Measurements from ENCODE around the gene PCGF3.

DNA sequence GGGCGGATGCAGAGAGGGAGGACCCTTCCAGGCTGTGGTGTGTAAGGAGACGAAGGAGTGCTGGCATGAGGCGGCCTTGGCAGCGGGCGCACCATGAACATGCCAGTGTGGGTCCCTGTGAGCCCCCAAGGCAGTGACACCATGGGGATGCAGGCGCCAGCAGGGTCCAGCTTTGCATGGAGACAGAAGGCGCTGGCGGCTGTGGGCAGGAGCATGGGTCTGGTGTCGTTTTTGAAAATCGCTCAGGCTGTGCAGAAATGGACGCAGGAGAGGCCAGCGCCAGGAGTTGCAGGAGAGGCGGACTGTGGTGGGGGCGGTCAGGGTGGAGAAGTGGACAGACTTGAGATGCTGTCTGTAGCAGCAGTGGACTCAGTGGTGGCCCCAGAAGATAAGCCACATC lies 56.1 kb downstream of the PCGF3 start:
- TF ChIP-seq ZFP3 (CRISPR knock-in tag; IDR thresholded peaks at IDR 0.05) (no peak), ISL1 (CRISPR knock-in tag; IDR thresholded peaks at IDR 0.05) (no peak), TOX (CRISPR knock-in tag; IDR thresholded peaks at IDR 0.05; ENCODE audit: borderline replicate concordance) (no peak), ZNF8 (CRISPR knock-in tag; IDR thresholded peaks at IDR 0.05) (no peak), ZNF565 (CRISPR knock-in tag; conservative IDR thresholded peaks at IDR 0.05; ENCODE audit: low read depth) (no peak), ZFP30 (CRISPR knock-in tag; IDR thresholded peaks at IDR 0.05) (no peak), ZC3H10 (CRISPR knock-in tag; IDR thresholded peaks at IDR 0.05) (no peak), RARB (CRISPR knock-in tag; IDR thresholded peaks at IDR 0.05) (no peak), BACH2 (CRISPR knock-in tag; IDR thresholded peaks at IDR 0.05; ENCODE audit: borderline replicate concordance) (no peak), ZNF70 (CRISPR knock-in tag; IDR thresholded peaks at IDR 0.05) (no peak), OSR1 (CRISPR knock-in tag; IDR thresholded peaks at IDR 0.05) (no peak)
- TF ChIP-seq, protein P1, sequence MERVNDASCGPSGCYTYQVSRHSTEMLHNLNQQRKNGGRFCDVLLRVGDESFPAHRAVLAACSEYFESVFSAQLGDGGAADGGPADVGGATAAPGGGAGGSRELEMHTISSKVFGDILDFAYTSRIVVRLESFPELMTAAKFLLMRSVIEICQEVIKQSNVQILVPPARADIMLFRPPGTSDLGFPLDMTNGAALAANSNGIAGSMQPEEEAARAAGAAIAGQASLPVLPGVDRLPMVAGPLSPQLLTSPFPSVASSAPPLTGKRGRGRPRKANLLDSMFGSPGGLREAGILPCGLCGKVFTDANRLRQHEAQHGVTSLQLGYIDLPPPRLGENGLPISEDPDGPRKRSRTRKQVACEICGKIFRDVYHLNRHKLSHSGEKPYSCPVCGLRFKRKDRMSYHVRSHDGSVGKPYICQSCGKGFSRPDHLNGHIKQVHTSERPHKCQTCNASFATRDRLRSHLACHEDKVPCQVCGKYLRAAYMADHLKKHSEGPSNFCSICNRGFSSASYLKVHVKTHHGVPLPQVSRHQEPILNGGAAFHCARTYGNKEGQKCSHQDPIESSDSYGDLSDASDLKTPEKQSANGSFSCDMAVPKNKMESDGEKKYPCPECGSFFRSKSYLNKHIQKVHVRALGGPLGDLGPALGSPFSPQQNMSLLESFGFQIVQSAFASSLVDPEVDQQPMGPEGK (CRISPR knock-in tag; IDR thresholded peaks at IDR 0.05; ENCODE audit: borderline replicate concordance): no peak
- TF ChIP-seq, protein P2, sequence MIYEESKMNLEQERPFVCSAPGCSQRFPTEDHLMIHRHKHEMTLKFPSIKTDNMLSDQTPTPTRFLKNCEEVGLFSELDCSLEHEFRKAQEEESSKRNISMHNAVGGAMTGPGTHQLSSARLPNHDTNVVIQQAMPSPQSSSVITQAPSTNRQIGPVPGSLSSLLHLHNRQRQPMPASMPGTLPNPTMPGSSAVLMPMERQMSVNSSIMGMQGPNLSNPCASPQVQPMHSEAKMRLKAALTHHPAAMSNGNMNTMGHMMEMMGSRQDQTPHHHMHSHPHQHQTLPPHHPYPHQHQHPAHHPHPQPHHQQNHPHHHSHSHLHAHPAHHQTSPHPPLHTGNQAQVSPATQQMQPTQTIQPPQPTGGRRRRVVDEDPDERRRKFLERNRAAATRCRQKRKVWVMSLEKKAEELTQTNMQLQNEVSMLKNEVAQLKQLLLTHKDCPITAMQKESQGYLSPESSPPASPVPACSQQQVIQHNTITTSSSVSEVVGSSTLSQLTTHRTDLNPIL (CRISPR knock-in tag; IDR thresholded peaks at IDR 0.05; ENCODE audit: low read depth): no peak
- TF ChIP-seq, protein P3, sequence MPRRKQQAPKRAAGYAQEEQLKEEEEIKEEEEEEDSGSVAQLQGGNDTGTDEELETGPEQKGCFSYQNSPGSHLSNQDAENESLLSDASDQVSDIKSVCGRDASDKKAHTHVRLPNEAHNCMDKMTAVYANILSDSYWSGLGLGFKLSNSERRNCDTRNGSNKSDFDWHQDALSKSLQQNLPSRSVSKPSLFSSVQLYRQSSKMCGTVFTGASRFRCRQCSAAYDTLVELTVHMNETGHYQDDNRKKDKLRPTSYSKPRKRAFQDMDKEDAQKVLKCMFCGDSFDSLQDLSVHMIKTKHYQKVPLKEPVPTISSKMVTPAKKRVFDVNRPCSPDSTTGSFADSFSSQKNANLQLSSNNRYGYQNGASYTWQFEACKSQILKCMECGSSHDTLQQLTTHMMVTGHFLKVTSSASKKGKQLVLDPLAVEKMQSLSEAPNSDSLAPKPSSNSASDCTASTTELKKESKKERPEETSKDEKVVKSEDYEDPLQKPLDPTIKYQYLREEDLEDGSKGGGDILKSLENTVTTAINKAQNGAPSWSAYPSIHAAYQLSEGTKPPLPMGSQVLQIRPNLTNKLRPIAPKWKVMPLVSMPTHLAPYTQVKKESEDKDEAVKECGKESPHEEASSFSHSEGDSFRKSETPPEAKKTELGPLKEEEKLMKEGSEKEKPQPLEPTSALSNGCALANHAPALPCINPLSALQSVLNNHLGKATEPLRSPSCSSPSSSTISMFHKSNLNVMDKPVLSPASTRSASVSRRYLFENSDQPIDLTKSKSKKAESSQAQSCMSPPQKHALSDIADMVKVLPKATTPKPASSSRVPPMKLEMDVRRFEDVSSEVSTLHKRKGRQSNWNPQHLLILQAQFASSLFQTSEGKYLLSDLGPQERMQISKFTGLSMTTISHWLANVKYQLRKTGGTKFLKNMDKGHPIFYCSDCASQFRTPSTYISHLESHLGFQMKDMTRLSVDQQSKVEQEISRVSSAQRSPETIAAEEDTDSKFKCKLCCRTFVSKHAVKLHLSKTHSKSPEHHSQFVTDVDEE (CRISPR knock-in tag; IDR thresholded peaks at IDR 0.05): no peak

Measured in SK-N-SH treated with all-trans-retinoic acid at 6 μM for 48 hours (cell line).